DND-41 (cell line): ENCODE results near the gene ARMH3.

Experiments
- ATAC-seq: fragments of 200-7000 bp; cut with Tn5 transposase; 3 replicates; pipeline ENCODE4 v1.9.1; 2021; ENCODE audit warnings: low read depth; ENCODE audit not compliant: insufficient read depth
- DNase-seq: peaks from one replicate; pipeline ENCODE4 v3.0.0-alpha.2; 2020
- H2AFZ ChIP-seq: 2 replicates; pipeline ENCODE4 v1.6.0; 2012; ENCODE audit warnings: low read depth, low read length
- H3K27ac ChIP-seq: 2 replicates; pipeline ENCODE4 v1.5.1; 2012; ENCODE audit warnings: low read length, inconsistent platforms
- H3K27me3 ChIP-seq: fragments of 200-600 bp; sonication (generic); 2 replicates; pipeline ENCODE4 v1.6.0; 2012; ENCODE audit warnings: low read length, mild to moderate bottlenecking, inconsistent platforms; ENCODE audit not compliant: insufficient read depth, poor library complexity
- H3K36me3 ChIP-seq: 2 replicates; pipeline ENCODE4 v1.5.1; 2012; ENCODE audit warnings: low read length, inconsistent platforms; ENCODE audit not compliant: insufficient read depth
- H3K4me1 ChIP-seq: 2 replicates; pipeline ENCODE4 v1.5.1; 2012; ENCODE audit warnings: mild to moderate bottlenecking, low read length; ENCODE audit not compliant: insufficient read depth
- H3K4me2 ChIP-seq: 2 replicates; pipeline ENCODE4 v1.6.0; 2012; ENCODE audit warnings: mild to moderate bottlenecking, moderate library complexity, low read length, inconsistent platforms; ENCODE audit not compliant: insufficient read depth
- H3K4me3 ChIP-seq, 2 experiments: fragments of 200-600 bp in 1 of 2; shearing (Covaris generic) in 1 of 2; 2 replicates each; pipeline ENCODE4 v1.5.1; 2012 to 2016; ENCODE audit warnings: inconsistent platforms in 2 of 2, low read length in 2 of 2, mild to moderate bottlenecking in 2 of 2, low read depth in 1 of 2, moderate library complexity in 1 of 2
- H3K79me2 ChIP-seq: 2 replicates; pipeline ENCODE4 v1.6.0; 2012; ENCODE audit warnings: low read length, inconsistent platforms; ENCODE audit not compliant: insufficient read depth
- H3K9ac ChIP-seq: 2 replicates; pipeline ENCODE4 v1.6.0; 2012; ENCODE audit warnings: low read depth, mild to moderate bottlenecking, inconsistent platforms, low read length, moderate library complexity
- H3K9me3 ChIP-seq: 2 replicates; pipeline ENCODE4 v1.5.1; 2012; ENCODE audit warnings: low read length, moderate library complexity, mild to moderate bottlenecking, inconsistent platforms; ENCODE audit not compliant: insufficient read depth, severe bottlenecking
- H4K20me1 ChIP-seq: 2 replicates; pipeline ENCODE4 v1.6.0; 2012; ENCODE audit warnings: low read length; ENCODE audit not compliant: insufficient read depth
- EZH2 ChIP-seq: IDR thresholded peaks from 3 replicates; pipeline ENCODE4 v1.6.1; 2012; ENCODE audit warnings: borderline replicate concordance, low read depth, mild to moderate bottlenecking, moderate library complexity, low read length, inconsistent platforms; ENCODE audit not compliant: severe bottlenecking
- TF ChIP-seq, protein P1 (sequence below): IDR thresholded peaks from 2 replicates; pipeline ENCODE4 v1.5.1; 2012; ENCODE audit warnings: borderline replicate concordance, low read length, moderate library complexity, mild to moderate bottlenecking; ENCODE audit not compliant: poor library complexity, severe bottlenecking; ENCODE audit errors: extremely low read depth

Gene ARMH3

DNA sequence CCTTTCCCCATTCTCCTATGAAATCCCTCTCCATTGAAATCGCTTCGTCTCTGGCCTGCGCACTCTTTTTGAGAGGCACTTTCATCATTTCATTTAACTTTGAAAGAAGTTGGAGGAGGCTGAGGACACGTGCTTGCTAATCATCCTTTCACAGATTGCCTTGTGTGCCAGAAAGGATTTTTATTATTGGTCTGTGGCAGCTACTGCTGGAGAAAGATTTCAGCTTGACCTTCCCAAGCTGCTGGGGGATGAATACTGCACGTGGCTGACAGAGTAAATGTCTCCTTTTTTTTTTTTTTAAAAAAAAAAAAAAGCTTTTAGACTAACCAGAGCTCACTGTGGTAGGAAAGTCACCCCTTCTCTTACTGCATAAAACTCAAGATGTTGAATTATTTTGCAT, 168.2 kb downstream of the ARMH3 start:
- no peak for TF ChIP-seq EZH2
- TF ChIP-seq, protein P1, sequence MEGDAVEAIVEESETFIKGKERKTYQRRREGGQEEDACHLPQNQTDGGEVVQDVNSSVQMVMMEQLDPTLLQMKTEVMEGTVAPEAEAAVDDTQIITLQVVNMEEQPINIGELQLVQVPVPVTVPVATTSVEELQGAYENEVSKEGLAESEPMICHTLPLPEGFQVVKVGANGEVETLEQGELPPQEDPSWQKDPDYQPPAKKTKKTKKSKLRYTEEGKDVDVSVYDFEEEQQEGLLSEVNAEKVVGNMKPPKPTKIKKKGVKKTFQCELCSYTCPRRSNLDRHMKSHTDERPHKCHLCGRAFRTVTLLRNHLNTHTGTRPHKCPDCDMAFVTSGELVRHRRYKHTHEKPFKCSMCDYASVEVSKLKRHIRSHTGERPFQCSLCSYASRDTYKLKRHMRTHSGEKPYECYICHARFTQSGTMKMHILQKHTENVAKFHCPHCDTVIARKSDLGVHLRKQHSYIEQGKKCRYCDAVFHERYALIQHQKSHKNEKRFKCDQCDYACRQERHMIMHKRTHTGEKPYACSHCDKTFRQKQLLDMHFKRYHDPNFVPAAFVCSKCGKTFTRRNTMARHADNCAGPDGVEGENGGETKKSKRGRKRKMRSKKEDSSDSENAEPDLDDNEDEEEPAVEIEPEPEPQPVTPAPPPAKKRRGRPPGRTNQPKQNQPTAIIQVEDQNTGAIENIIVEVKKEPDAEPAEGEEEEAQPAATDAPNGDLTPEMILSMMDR = no peak
- no peak overlapping the region for H3K4me3 ChIP-seq

DNA sequence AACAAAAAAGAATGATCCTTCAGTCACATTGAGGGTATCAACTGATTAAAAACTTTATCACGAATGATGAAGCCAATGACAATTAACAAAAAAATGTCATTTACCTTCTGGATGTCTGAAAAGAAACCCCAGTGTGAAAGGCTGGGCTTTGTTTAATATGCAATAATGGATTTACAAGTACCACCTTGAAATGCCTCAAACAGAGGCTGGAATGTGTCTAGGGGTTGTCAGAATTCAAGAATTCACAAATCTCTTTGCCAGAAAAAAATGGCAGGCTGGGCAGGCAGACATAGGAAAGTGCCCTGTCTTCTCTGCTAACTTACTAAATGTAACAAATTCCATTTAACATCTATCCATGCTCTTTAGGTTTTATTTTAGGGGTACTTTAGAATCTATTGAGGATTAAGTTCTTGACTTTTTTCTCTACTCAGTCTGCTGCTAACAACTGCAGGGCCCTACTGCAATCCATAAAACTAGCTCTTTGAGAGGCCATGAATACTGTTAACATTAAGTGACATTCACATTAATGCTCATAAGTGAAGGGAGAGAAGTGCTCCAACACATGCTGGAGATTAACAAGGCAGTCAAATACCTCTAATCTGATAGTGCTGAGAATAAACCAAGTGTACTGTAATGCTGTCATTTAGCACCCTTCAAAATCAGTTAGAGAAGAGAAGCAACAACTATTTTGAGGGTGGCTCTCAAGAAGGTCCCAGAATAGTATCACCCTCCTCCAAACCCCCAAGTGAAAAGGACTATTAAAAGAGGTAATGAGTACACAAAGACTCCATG, 169.3 kb downstream of the ARMH3 start:
- ATAC-seq (no peak), DNase-seq (no peak)
- Histone ChIP-seq H3K4me2 (no peak overlapping the region), H3K36me3 (peaks cover 6% of the 10 kb centered on the region), H3K27ac (no peak overlapping the region), H3K4me3 (no peak overlapping the region), H3K79me2 (no peaks in the 10 kb centered on the region), H4K20me1 (no peaks in the 10 kb centered on the region), H3K9me3 (no peaks in the 10 kb centered on the region), H3K9ac (no peak overlapping the region), H2AFZ (no peak overlapping the region), H3K27me3 (no peaks in the 10 kb centered on the region), H3K4me1 (no peaks in the 10 kb centered on the region)
- TF ChIP-seq EZH2 = no peak
- TF ChIP-seq, protein P1 = no peak

More for the DNA sequence above, 168.2 kb downstream of the ARMH3 start:
- H3K27me3 ChIP-seq = no peaks in the 10 kb centered on the region
- H3K9ac ChIP-seq = no peak overlapping the region
- no peak overlapping the region for H3K27ac ChIP-seq
- no peaks in the 10 kb centered on the region for H4K20me1 ChIP-seq
- H2AFZ ChIP-seq = no peak overlapping the region
- ATAC-seq = no peak
- H3K79me2 ChIP-seq = no peaks in the 10 kb centered on the region
- no peak overlapping the region for H3K4me2 ChIP-seq
- no peaks in the 10 kb centered on the region for H3K4me1 ChIP-seq
- DNase-seq = no peak
- no peaks in the 10 kb centered on the region for H3K9me3 ChIP-seq
- H3K36me3 ChIP-seq = peaks cover 6% of the 10 kb centered on the region

DNA sequence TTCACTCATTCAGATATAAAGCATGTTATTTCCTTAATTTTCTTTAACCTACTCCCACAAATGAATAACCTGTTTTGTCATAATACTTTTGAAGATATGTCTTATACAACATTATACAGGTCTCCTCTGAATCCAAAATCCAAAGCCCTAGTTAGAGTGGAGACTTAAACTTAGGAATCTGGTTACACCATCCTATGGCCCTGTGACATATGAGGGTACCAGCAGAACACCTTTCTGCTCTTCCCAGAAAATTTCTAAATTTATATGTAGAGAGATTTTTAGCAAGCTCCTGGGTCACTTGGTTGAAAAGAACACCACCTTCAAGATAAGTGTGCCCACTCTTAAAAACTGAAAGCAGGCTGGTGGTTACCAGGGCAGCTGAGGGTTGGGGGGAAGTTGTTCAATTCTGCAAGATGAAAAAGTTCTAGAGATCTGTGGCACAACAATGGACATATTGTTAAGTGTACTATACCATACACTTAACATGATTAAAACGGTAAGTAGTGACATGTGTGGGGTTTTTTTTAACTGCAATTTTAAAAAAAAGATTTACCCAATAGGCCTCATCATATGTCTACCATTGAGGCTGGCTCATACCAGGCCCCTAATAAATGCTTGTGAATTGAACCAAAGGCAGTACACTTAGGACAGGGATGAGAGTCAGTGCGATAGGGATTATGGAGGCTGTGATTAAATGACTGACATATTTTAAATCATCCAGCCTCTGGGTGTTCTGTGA, 174.8 kb downstream of the ARMH3 start:
- Histone ChIP-seq H2AFZ (no peak overlapping the region), H3K27me3 (no peaks in the 10 kb centered on the region), H3K9me3 (no peaks in the 10 kb centered on the region), H3K36me3 (no peaks in the 10 kb centered on the region), H3K4me1 (no peaks in the 10 kb centered on the region), H3K4me2 (no peak overlapping the region), H4K20me1 (no peaks in the 10 kb centered on the region), H3K27ac (no peak overlapping the region), H3K79me2 (no peaks in the 10 kb centered on the region), H3K9ac (no peak overlapping the region), H3K4me3 (no peak overlapping the region)
- no peak for TF ChIP-seq EZH2
- TF ChIP-seq, protein P1 = no peak
- DNase-seq = no peak
- ATAC-seq = no peak
